ENCODE data around the gene ACOXL.

ACOXL gene

DNA sequence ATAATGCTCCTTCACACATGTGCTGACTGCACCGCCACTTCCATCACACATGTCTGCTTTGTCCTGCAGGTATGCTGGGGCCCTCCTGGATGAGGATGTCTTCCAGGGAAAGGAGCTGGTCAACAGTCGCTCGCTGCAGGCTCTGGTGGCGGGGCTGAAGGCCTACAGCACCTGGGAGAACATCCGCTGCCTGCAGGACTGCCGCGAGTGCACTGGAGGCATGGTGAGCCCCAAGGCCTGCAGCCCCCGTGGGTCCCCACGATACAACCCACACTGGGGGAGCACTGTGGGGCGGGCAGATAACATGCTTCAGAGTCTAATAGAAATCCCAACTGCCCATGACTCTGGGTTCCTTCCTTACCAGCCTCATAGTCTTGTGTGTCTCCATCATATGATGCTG, 201.0 kb downstream of the ACOXL start:
- no peak overlapping the region for H3K4me3 ChIP-seq (ENCODE audit: low read depth, low read length)
- TF ChIP-seq, protein P1, sequence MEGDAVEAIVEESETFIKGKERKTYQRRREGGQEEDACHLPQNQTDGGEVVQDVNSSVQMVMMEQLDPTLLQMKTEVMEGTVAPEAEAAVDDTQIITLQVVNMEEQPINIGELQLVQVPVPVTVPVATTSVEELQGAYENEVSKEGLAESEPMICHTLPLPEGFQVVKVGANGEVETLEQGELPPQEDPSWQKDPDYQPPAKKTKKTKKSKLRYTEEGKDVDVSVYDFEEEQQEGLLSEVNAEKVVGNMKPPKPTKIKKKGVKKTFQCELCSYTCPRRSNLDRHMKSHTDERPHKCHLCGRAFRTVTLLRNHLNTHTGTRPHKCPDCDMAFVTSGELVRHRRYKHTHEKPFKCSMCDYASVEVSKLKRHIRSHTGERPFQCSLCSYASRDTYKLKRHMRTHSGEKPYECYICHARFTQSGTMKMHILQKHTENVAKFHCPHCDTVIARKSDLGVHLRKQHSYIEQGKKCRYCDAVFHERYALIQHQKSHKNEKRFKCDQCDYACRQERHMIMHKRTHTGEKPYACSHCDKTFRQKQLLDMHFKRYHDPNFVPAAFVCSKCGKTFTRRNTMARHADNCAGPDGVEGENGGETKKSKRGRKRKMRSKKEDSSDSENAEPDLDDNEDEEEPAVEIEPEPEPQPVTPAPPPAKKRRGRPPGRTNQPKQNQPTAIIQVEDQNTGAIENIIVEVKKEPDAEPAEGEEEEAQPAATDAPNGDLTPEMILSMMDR (IDR thresholded peaks at IDR 0.05; ENCODE audit: borderline replicate concordance, insufficient read depth, low read depth, low read length) = no peak

DNA sequence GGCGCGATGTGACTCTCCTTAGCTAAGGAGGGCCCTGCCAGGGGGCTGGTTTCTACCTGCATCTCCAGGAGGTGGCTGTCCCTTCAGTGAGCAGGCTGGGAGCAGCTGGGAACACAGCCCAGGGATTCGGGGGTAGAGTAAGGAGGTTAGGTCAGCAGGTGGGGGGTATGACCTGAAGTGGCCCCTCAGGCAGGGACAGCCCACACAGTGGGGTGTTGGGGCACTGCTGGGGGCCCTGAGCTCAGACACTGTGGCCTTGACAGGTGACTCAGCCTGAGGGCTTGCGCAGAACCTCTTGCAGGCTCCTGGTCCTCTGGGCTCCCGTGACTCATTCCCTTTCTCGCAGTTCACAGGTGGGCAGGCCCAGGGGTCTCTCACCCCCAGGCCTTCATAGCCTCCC, 202.6 kb downstream of the ACOXL start:
- TF ChIP-seq, protein P1 (IDR thresholded peaks at IDR 0.05; ENCODE audit: borderline replicate concordance, insufficient read depth, low read depth, low read length) = no peak
- H3K4me3 ChIP-seq (ENCODE audit: low read depth, low read length) = no peak overlapping the region

DNA sequence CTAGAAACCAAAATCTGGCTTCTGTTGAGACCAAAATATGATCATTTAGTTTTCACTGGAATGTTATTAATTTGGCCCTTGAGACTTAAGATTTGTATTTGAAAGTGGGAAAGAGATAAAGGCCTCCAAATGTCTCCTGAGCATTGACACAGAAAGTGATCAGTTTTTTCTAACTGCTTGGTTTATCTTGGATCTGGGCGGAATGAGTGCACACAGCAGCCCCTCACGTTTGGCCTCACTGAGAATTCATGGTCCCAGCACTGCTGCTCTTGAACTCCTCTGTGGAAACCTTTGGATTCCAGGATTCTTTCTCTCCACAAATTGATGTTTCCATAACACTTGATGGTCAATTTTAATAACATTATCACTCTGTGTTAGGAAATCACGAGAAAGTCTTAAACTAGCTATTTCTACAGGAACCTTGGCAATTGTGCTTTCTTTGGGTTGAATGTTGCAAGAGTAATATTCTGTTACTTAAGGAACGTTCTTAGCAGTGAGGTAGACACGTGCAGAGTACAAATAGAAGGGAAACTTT, 208.1 kb downstream of the ACOXL start:
- TF ChIP-seq, protein P1 (IDR thresholded peaks at IDR 0.05; ENCODE audit: borderline replicate concordance, insufficient read depth, low read depth, low read length) = no peak
- no peak overlapping the region for H3K4me3 ChIP-seq (ENCODE audit: low read depth, low read length)

DNA sequence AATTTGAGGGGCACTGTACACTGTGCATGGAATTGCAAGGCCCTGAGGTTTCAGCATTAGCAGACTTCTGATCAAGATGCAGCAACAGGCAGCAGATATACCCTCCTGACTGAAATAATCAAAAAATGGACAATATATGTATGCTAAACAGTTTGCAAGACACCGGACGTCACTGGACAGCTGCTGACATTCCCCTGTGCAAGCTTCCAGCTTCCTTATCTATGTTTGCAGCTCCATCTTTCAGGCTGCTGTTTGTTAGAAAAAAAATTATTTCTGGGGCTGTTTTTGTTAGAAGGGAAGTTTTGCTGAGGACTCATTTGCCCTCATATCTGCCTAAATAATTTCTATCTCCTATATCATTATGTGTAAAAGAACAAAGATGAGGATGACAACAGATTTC, 208.9 kb downstream of the ACOXL start:
- no peak overlapping the region for H3K4me3 ChIP-seq (ENCODE audit: low read depth, low read length)
- TF ChIP-seq, protein P1 (IDR thresholded peaks at IDR 0.05; ENCODE audit: borderline replicate concordance, insufficient read depth, low read depth, low read length) = no peak

DNA sequence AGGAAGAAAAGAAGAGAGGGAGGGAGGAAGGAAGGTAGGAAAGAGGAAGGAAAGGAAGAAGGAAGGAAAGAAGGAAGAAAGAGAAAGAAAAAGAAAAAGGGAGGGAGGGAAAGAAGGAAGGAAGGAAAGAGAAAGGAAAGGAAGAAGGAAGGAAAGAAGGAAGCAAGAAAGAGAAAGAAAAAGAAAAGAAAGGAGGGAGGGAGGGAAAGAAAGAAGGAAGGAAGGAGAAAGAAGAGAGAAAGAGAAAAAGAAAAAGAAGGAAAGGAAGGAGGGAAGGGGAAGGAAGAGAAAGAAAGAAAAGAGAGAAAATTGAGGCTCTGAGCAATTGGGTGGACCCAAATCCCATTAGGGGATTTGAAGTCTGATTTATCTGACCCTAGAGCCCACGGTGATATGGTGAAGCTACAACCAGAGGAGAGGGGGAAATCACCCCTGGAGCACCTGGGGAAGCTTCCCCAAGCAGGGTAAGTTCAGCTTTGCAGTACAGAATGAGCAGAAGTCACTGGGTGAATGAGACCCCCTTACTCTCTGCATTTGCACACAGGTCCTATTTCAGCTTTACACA, 210.8 kb downstream of the ACOXL start:
- TF ChIP-seq, protein P1 (IDR thresholded peaks at IDR 0.05; ENCODE audit: borderline replicate concordance, insufficient read depth, low read depth, low read length) = no peak
- H3K4me3 ChIP-seq (ENCODE audit: low read depth, low read length) = no peak overlapping the region

DNA sequence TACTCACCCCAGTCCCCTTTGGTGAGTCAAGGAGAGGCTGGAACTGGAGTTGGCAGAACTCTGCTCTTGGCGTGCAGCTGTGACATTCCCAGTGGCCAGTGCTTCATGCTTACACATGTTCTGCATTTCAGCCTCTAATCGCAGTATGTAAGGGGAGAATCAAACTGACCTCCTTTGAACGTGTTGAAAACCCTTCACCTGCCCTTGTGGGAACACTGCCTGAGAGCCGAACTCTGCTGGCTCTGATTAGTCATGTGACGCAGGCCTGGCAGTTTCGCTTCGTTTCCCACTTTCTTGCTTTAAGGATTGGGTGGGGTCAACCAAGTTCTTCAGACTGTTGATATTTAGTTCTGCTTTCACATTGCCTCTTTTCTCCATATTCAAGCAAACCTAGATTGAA, 214.5 kb downstream of the ACOXL start:
- TF ChIP-seq, protein P1 (IDR thresholded peaks at IDR 0.05; ENCODE audit: borderline replicate concordance, insufficient read depth, low read depth, low read length) = no peak
- H3K4me3 ChIP-seq (ENCODE audit: low read depth, low read length) = no peak overlapping the region

DNA sequence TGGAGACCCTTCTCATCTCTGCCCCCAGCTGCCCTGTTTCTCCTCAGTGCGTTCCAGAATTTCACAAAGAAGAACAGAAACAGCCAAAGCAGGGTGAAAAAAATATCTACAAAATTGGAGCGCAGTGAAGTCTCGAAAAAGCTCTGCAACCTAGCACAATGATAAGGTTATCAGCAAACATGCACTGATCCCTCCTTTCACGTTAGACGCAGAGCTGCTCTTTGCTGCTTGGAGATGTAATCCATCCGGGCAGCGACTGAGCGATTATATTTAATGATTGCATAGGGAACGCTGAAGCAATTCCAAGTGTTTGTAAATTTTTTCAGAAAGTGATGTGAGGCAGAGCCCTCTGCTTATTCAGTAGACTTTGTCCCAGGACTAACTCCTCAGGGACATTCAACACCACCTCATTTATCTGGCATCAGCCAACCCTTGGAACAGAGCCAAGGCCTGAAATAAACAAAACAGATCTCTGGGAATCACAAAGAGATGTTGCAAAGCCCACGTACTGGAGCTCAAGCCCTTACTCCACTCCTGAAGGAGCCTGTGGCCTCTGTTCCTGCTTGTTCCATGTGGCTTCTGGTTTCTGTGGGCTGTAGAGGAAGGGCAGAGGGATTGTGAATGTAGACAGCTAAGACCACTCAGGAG, 215.8 kb downstream of the ACOXL start:
- TF ChIP-seq, protein P1 (IDR thresholded peaks at IDR 0.05; ENCODE audit: borderline replicate concordance, insufficient read depth, low read depth, low read length) = no peak
- no peak overlapping the region for H3K4me3 ChIP-seq (ENCODE audit: low read depth, low read length)
